Measurements from ENCODE around the gene GRIFIN. TPM values are rescaled to one million over a fixed set of nuclear protein-coding genes. Genes with fewer than 3 reads are reported as not detected.

Gene GRIFIN
- total RNA-seq, 1 donor from 2014 or later: not detected

DNA sequence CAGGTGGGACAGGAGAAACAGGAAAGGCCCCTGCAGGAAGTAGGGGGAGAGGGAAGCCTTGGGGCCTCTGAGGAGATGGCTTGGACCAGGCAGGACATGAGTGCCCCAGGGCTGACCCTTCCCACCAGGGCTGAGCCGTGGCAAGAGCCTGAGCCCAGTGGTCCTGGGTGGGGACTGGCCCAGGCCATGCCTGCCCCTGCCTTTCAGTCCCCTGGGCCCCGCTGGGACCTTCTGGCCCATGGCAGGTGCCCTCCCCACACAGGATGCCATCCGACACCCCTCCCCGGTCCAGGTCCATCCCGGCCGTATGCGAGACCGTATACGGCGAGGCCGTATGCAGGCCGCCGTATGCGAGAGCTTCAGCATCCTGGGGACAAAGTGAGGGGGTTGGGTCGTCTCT, 2.0 kb downstream of the GRIFIN start:
- no peak for ATAC-seq
- Histone ChIP-seq H3K9me3 (no peaks in the 10 kb centered on the region), H3K4me1 (peaks cover 21% of the 10 kb centered on the region), H3K36me3 (no peaks in the 10 kb centered on the region), H3K27me3 (peaks cover 8% of the 10 kb centered on the region), H3K27ac (no peak overlapping the region), H3K4me3 (no peak overlapping the region)
- no peak for DNase-seq
- TF ChIP-seq, protein P1, sequence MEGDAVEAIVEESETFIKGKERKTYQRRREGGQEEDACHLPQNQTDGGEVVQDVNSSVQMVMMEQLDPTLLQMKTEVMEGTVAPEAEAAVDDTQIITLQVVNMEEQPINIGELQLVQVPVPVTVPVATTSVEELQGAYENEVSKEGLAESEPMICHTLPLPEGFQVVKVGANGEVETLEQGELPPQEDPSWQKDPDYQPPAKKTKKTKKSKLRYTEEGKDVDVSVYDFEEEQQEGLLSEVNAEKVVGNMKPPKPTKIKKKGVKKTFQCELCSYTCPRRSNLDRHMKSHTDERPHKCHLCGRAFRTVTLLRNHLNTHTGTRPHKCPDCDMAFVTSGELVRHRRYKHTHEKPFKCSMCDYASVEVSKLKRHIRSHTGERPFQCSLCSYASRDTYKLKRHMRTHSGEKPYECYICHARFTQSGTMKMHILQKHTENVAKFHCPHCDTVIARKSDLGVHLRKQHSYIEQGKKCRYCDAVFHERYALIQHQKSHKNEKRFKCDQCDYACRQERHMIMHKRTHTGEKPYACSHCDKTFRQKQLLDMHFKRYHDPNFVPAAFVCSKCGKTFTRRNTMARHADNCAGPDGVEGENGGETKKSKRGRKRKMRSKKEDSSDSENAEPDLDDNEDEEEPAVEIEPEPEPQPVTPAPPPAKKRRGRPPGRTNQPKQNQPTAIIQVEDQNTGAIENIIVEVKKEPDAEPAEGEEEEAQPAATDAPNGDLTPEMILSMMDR (IDR thresholded peaks at IDR 0.05): no peak
- intact Hi-C loops (cut with DNase I): no loop called here

GRCh38 chr7:2473496-2474180, 2.6 kb downstream of the GRIFIN start:
- Histone ChIP-seq H3K9me3 (no peaks in the 10 kb centered on the region), H3K4me1 (peaks cover 19% of the 10 kb centered on the region), H3K27me3 (peaks cover 8% of the 10 kb centered on the region), H3K36me3 (no peaks in the 10 kb centered on the region), H3K27ac (no peak overlapping the region), H3K4me3 (no peak overlapping the region)
- ATAC-seq: no peak
- no peak for DNase-seq
- TF ChIP-seq, protein P1 (IDR thresholded peaks at IDR 0.05): no peak
- intact Hi-C loops (cut with DNase I): no loop called here

DNA sequence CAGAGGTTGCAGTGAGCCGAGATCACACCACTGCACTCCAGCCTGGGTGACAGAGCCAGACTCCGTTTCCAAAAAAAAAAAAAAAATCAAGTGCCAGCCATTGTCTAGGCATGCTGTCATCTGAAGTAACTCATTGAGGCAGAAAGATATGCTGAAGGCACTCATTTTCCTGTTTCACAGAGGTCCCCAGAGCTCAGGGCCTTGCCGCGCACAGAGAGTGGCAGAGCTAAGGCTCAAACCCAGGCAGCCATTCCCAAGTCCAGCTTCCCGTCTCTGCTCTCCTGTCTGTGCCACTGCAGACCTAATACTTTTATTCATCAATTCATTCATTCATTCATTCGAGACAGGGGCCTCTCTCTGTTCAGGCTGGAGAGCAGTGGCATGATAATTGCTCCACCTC, 3.5 kb downstream of the GRIFIN start:
- H3K9me3 ChIP-seq: no peaks in the 10 kb centered on the region
- ATAC-seq (no peak), DNase-seq (no peak)
- peaks cover 8% of the 10 kb centered on the region for H3K27me3 ChIP-seq
- intact Hi-C loops (cut with DNase I): no loop called here
- TF ChIP-seq, protein P1 (IDR thresholded peaks at IDR 0.05): no peak
- no peak overlapping the region for H3K4me3 ChIP-seq
- H3K36me3 ChIP-seq: no peaks in the 10 kb centered on the region
- H3K27ac ChIP-seq: no peak overlapping the region
- H3K4me1 ChIP-seq: peaks cover 10% of the 10 kb centered on the region

DNA sequence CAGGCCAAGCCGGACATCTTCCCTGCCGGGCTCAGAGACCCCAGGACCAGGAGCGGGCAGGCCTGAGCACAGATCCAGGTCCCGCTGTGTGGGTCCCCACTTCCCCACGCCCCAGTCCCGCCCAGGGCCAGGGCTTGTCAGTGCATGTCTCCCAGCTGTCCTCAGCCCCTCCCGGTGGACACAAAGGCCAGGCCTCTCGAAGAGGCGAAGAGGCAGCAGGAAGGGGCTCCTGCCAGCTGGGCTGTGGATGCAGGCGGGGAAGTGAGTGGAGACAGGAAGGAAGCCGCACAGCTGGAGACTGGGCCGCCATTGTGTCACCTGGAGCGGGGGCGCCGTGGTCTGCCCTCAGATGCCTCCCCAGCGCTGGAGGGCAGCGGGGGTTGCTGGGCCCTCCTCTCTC, 4.8 kb downstream of the GRIFIN start:
- intact Hi-C loops (cut with DNase I): no loop called here
- Histone ChIP-seq H3K9me3 (no peaks in the 10 kb centered on the region), H3K4me1 (peaks cover 7% of the 10 kb centered on the region), H3K4me3 (no peak overlapping the region), H3K27ac (no peak overlapping the region), H3K27me3 (no peaks in the 10 kb centered on the region), H3K36me3 (no peaks in the 10 kb centered on the region)
- DNase-seq (no peak), ATAC-seq (peak; percentile 9)
- TF ChIP-seq, protein P1 (IDR thresholded peaks at IDR 0.05): no peak

DNA sequence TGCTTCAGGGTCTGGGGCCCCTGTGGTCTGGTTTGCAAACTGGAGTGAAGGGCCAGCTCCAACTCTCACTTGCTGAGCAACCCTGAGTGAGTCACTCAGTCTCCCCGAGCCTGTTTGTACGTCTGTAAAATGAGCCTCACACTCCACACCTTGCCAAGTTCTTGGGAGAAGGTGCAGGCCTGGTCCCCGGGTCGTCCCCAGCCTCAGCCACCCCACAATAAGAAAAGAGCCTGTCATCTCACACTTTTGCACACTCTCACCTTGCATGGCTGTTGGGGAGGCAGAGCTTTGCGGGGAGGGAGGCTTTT, 5.2 kb downstream of the GRIFIN start:
- no peaks in the 10 kb centered on the region for H3K9me3 ChIP-seq
- ATAC-seq (no peak), DNase-seq (no peak)
- H3K36me3 ChIP-seq: no peaks in the 10 kb centered on the region
- peaks cover 7% of the 10 kb centered on the region for H3K4me1 ChIP-seq
- H3K27ac ChIP-seq: no peak overlapping the region
- H3K4me3 ChIP-seq: no peak overlapping the region
- no peaks in the 10 kb centered on the region for H3K27me3 ChIP-seq
- TF ChIP-seq, protein P1 (IDR thresholded peaks at IDR 0.05): no peak
- intact Hi-C loops (cut with DNase I): no loop called here
